ENCODE measurements around the gene INSYN1. TPM values are rescaled to one million over a fixed set of nuclear protein-coding genes. Genes with fewer than 3 reads are reported as not detected.

Gene INSYN1
- total RNA-seq, 2 experiments from 2014 or later, result not detected

DNA sequence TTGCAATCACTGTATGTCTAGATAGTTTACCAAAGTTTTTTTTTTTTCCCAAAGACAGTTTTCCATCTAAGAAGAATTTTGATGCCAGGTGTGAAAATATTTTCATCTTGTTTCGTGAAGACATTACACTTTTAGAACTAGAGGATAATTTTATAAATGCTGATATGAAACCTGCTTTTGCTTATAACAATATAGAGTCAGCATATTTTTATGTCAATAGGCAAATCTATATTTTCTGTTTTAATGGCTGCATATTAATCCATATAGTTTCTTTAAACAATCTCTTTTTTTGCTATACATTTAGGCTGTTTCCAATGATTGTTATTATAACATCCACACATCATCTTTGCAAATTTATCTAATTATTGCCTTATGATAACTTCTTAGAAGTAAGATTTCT, 12.6 kb upstream of the INSYN1 start:
- Histone ChIP-seq H3K9me3 (ENCODE audit: low read length) (no peaks in the 10 kb centered on the region), H3K9me2 (ENCODE audit: insufficient read depth, low read length) (no peaks in the 10 kb centered on the region), H3K27ac (ENCODE audit: low read depth, low read length, poor library complexity, severe bottlenecking) (no peak overlapping the region), H3K4me2 (ENCODE audit: low read length) (no peak overlapping the region), H3K4me1 (ENCODE audit: insufficient read depth, low read length, poor library complexity, severe bottlenecking) (no peaks in the 10 kb centered on the region), H3K36me3 (ENCODE audit: insufficient read depth, low read length) (no peaks in the 10 kb centered on the region), H3K4me3 (ENCODE audit: low read depth, low read length, poor library complexity, severe bottlenecking) (no peak overlapping the region), H3K79me2 (ENCODE audit: insufficient read depth, low read depth, low read length) (no peaks in the 10 kb centered on the region), H4K20me1 (ENCODE audit: insufficient read depth, low read length) (no peaks in the 10 kb centered on the region), H2AFZ (ENCODE audit: low read length) (no peak overlapping the region)
- DNase-seq (ENCODE audit: low spot score), result no peak
- BruUV-seq (replicated peaks), result no TSS peak
- POLR2A ChIA-PET, result no interaction called here
- intact Hi-C loops (cut with micrococcal nuclease; ENCODE audit: unreplicated experiment), result loop anchor here (10.0 kb wide), 1 partner anchor 59 kb away; no protein-coding TSS in a partner anchor
- CTCF ChIA-PET (ENCODE audit: unreplicated experiment), result no interaction called here
- TF ChIP-seq, protein P1, sequence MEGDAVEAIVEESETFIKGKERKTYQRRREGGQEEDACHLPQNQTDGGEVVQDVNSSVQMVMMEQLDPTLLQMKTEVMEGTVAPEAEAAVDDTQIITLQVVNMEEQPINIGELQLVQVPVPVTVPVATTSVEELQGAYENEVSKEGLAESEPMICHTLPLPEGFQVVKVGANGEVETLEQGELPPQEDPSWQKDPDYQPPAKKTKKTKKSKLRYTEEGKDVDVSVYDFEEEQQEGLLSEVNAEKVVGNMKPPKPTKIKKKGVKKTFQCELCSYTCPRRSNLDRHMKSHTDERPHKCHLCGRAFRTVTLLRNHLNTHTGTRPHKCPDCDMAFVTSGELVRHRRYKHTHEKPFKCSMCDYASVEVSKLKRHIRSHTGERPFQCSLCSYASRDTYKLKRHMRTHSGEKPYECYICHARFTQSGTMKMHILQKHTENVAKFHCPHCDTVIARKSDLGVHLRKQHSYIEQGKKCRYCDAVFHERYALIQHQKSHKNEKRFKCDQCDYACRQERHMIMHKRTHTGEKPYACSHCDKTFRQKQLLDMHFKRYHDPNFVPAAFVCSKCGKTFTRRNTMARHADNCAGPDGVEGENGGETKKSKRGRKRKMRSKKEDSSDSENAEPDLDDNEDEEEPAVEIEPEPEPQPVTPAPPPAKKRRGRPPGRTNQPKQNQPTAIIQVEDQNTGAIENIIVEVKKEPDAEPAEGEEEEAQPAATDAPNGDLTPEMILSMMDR (conservative IDR thresholded peaks at IDR 0.05; ENCODE audit: low read length), result no peak
- TF ChIP-seq EZH2phosphoT487 (IDR thresholded peaks at IDR 0.05; ENCODE audit: borderline replicate concordance, low read depth, low read length), result no peak

GRCh38 chr15:73763931-73764330, 10.8 kb upstream of the INSYN1 start:
- no peaks in the 10 kb centered on the region for H4K20me1 ChIP-seq (ENCODE audit: insufficient read depth, low read length)
- H3K4me2 ChIP-seq (ENCODE audit: low read length), result no peak overlapping the region
- no peak overlapping the region for H3K4me3 ChIP-seq (ENCODE audit: low read depth, low read length, poor library complexity, severe bottlenecking)
- no peaks in the 10 kb centered on the region for H3K9me3 ChIP-seq (ENCODE audit: low read length)
- H3K36me3 ChIP-seq (ENCODE audit: insufficient read depth, low read length), result no peaks in the 10 kb centered on the region
- H3K9me2 ChIP-seq (ENCODE audit: insufficient read depth, low read length), result no peaks in the 10 kb centered on the region
- no peak overlapping the region for H2AFZ ChIP-seq (ENCODE audit: low read length)
- no peak for DNase-seq (ENCODE audit: low spot score)
- no peaks in the 10 kb centered on the region for H3K79me2 ChIP-seq (ENCODE audit: insufficient read depth, low read depth, low read length)
- no peak for TF ChIP-seq EZH2phosphoT487 (IDR thresholded peaks at IDR 0.05; ENCODE audit: borderline replicate concordance, low read depth, low read length)
- TF ChIP-seq, protein P1 (conservative IDR thresholded peaks at IDR 0.05; ENCODE audit: low read length), result no peak
- CTCF ChIA-PET (ENCODE audit: unreplicated experiment), result no interaction called here
- POLR2A ChIA-PET, result no interaction called here
- no peak overlapping the region for H3K27ac ChIP-seq (ENCODE audit: low read depth, low read length, poor library complexity, severe bottlenecking)
- no peaks in the 10 kb centered on the region for H3K4me1 ChIP-seq (ENCODE audit: insufficient read depth, low read length, poor library complexity, severe bottlenecking)
- BruUV-seq (replicated peaks), result no TSS peak
- intact Hi-C loops (cut with micrococcal nuclease; ENCODE audit: unreplicated experiment), result loop anchor here (10.0 kb wide), 1 partner anchor 61 kb away; no protein-coding TSS in a partner anchor

DNA sequence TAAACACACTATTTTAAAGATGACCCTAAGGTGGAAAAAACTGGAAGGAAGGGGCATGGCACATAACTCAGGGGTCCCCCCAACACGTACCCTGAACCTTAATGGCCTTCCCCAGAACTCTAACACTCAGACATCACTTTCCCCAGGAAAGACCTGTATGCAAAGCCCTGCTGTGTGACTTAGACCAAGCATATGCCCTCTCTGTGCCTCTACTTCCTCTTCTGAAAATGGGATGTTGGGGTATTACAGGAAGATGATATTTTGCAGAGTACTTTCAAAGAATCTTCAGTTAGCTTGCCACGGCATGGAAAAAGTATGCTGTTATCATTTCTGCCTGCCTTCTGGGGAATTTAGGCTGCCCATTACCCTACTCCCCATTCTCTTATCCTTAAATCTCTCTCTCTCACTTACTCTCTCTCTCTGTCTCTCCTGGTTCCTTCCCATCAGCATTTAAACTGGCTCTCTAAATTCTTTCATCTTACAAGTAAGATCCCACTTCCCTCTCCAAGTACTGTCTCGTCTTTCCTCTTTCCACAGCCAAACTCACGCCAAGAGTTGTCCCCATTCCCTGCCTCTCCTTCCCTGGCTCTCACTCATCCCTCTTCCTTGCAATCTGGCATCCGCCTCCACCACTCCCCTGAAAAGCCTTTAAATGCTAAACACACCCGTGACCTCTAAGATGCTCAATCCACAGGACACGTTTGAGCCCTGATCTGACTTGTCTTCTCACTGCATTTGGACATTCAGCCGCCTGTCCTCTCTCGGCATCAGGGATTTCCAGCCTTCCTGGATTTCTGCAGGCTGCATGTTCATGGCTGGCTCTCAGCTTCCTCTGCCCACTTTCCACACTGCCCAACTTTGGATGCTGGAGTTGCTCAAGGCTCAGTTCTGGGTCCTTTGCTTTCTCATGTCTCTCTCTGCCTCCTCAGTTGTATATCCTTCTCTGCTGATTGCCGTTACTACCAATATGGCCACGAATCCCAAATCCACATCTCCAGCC, 7.5 kb upstream of the INSYN1 start:
- ChIA-PET CTCF (ENCODE audit: unreplicated experiment) (no interaction called here), POLR2A (interaction anchor here (0.8 kb wide), 1 partner anchor 13 kb away, joined by 3 read pairs; no protein-coding TSS in a partner anchor)
- no peak overlapping the region for H3K4me2 ChIP-seq (ENCODE audit: low read length)
- no peaks in the 10 kb centered on the region for H4K20me1 ChIP-seq (ENCODE audit: insufficient read depth, low read length)
- H2AFZ ChIP-seq (ENCODE audit: low read length), result no peak overlapping the region
- no peak overlapping the region for H3K27ac ChIP-seq (ENCODE audit: low read depth, low read length, poor library complexity, severe bottlenecking)
- no peak for DNase-seq (ENCODE audit: low spot score)
- H3K36me3 ChIP-seq (ENCODE audit: insufficient read depth, low read length), result no peaks in the 10 kb centered on the region
- no peaks in the 10 kb centered on the region for H3K9me2 ChIP-seq (ENCODE audit: insufficient read depth, low read length)
- H3K9me3 ChIP-seq (ENCODE audit: low read length), result no peaks in the 10 kb centered on the region
- no TSS peak for BruUV-seq (replicated peaks)
- H3K4me1 ChIP-seq (ENCODE audit: insufficient read depth, low read length, poor library complexity, severe bottlenecking), result no peaks in the 10 kb centered on the region
- H3K79me2 ChIP-seq (ENCODE audit: insufficient read depth, low read depth, low read length), result no peaks in the 10 kb centered on the region
- no peak overlapping the region for H3K4me3 ChIP-seq (ENCODE audit: low read depth, low read length, poor library complexity, severe bottlenecking)
- intact Hi-C loops (cut with micrococcal nuclease; ENCODE audit: unreplicated experiment), result loop anchor here (10.0 kb wide), 1 partner anchor 64 kb away; no protein-coding TSS in a partner anchor
- no peak for TF ChIP-seq EZH2phosphoT487 (IDR thresholded peaks at IDR 0.05; ENCODE audit: borderline replicate concordance, low read depth, low read length)
- TF ChIP-seq, protein P1 (conservative IDR thresholded peaks at IDR 0.05; ENCODE audit: low read length), result no peak
